ENCODE measurements around the gene PHF21A.

Gene PHF21A

DNA sequence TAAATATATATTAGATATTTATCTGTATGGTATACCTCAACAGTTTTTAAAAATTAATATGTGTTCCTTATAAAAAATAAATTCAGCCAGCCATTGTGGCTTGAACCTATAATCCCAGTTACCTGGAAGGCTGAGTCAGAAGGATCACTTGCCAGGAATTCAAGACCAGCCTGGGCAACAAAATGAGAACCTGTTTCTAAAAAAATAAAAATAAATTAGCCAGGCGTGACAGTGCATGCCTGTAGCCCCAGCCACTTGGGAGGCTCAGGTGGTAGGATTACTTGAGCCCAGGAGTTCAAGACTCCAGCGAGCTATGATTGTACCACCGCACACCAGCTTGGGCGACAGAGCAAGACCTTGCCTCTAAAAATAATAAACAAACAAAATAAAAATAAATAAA is 54.9 kb downstream of the PHF21A start:
- H3K27ac ChIP-seq (ENCODE audit: low read length): no peak overlapping the region
- H3K4me3 ChIP-seq (ENCODE audit: low read depth in 1 of 2, low read length in 2 of 2): no peak overlapping the region
- H3K9me3 ChIP-seq (ENCODE audit: insufficient read depth, low read length, severe bottlenecking): no peaks in the 10 kb centered on the region
- TF ChIP-seq EZH2 (IDR thresholded peaks at IDR 0.05; ENCODE audit: borderline replicate concordance, low read depth, low read length, severe bottlenecking): no peak
- TF ChIP-seq, protein P1, sequence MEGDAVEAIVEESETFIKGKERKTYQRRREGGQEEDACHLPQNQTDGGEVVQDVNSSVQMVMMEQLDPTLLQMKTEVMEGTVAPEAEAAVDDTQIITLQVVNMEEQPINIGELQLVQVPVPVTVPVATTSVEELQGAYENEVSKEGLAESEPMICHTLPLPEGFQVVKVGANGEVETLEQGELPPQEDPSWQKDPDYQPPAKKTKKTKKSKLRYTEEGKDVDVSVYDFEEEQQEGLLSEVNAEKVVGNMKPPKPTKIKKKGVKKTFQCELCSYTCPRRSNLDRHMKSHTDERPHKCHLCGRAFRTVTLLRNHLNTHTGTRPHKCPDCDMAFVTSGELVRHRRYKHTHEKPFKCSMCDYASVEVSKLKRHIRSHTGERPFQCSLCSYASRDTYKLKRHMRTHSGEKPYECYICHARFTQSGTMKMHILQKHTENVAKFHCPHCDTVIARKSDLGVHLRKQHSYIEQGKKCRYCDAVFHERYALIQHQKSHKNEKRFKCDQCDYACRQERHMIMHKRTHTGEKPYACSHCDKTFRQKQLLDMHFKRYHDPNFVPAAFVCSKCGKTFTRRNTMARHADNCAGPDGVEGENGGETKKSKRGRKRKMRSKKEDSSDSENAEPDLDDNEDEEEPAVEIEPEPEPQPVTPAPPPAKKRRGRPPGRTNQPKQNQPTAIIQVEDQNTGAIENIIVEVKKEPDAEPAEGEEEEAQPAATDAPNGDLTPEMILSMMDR (IDR thresholded peaks at IDR 0.05; ENCODE audit: borderline replicate concordance, extremely low read depth, low read length, poor library complexity, severe bottlenecking): no peak
- DNase-seq (no peak), ATAC-seq (ENCODE audit: insufficient read depth, low read depth) (no peak)
- H4K20me1 ChIP-seq (ENCODE audit: insufficient read depth, low read length): no peaks in the 10 kb centered on the region
- H3K36me3 ChIP-seq (ENCODE audit: insufficient read depth, low read length): peaks cover 5% of the 10 kb centered on the region; the same call in 1 of the 2 replicates
- H2AFZ ChIP-seq (ENCODE audit: low read depth, low read length): no peak overlapping the region
- H3K79me2 ChIP-seq (ENCODE audit: insufficient read depth, low read length): no peaks in the 10 kb centered on the region
- no peak overlapping the region for H3K4me2 ChIP-seq (ENCODE audit: insufficient read depth, low read length)
- H3K27me3 ChIP-seq (ENCODE audit: insufficient read depth, low read length, poor library complexity): no peaks in the 10 kb centered on the region
- H3K4me1 ChIP-seq (ENCODE audit: insufficient read depth, low read length): no peaks in the 10 kb centered on the region
- no peak overlapping the region for H3K9ac ChIP-seq (ENCODE audit: low read depth, low read length)

DNA sequence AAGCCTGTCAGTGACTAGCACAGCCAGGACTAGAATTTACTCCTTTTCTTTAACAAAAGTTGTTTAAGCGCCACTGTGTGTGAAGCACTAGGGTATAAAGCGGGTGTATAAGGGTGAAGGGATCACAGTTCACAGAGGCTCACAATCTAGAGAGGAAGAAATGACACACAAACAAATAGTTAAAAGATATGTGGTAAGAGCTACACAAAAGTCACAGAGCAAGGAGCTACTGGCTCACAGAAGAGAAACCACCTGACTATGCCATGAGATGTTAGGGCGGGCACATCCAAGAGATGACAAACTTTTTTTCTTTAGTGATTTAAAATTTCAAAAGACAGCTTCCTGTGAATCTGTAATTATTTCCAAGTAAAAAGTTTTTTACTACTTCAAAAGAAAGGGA is 55.6 kb downstream of the PHF21A start:
- TF ChIP-seq EZH2 (IDR thresholded peaks at IDR 0.05; ENCODE audit: borderline replicate concordance, low read depth, low read length, severe bottlenecking): no peak
- TF ChIP-seq, protein P1 (IDR thresholded peaks at IDR 0.05; ENCODE audit: borderline replicate concordance, extremely low read depth, low read length, poor library complexity, severe bottlenecking): no peak
- Histone ChIP-seq H3K4me1 (ENCODE audit: insufficient read depth, low read length) (no peaks in the 10 kb centered on the region), H3K9me3 (ENCODE audit: insufficient read depth, low read length, severe bottlenecking) (no peaks in the 10 kb centered on the region), H3K79me2 (ENCODE audit: insufficient read depth, low read length) (no peaks in the 10 kb centered on the region), H3K9ac (ENCODE audit: low read depth, low read length) (no peak overlapping the region), H3K4me2 (ENCODE audit: insufficient read depth, low read length) (no peak overlapping the region), H3K36me3 (ENCODE audit: insufficient read depth, low read length) (peaks cover 5% of the 10 kb centered on the region; the same call in 1 of the 2 replicates), H2AFZ (ENCODE audit: low read depth, low read length) (no peak overlapping the region), H3K27me3 (ENCODE audit: insufficient read depth, low read length, poor library complexity) (no peaks in the 10 kb centered on the region), H3K27ac (ENCODE audit: low read length) (no peak overlapping the region), H3K4me3 (ENCODE audit: low read depth in 1 of 2, low read length in 2 of 2) (no peak overlapping the region), H4K20me1 (ENCODE audit: insufficient read depth, low read length) (no peaks in the 10 kb centered on the region)
- ATAC-seq (ENCODE audit: insufficient read depth, low read depth) (no peak), DNase-seq (no peak)

DNA sequence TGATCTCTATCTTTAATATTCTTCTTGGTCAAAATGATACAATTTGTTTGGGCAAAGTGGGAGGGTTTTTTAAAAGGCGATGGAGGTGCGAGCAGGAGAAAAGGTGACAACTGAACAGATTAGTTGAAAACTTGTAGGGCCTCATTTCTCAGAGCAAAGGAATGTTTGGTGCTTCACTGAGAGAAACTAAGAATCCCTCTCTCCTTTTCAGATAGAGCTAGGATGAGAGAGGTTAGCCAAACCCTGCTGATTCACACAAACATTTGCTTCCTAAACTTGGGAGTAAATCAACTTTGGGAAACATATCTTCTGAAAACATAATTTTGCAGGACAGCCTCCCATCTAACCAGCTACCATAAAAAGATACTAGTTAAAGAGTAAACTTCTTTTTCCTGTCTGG is 57.0 kb downstream of the PHF21A start:
- H3K4me2 ChIP-seq (ENCODE audit: insufficient read depth, low read length): no peak overlapping the region
- no peaks in the 10 kb centered on the region for H3K4me1 ChIP-seq (ENCODE audit: insufficient read depth, low read length)
- ATAC-seq (ENCODE audit: insufficient read depth, low read depth) (no peak), DNase-seq (no peak)
- no peaks in the 10 kb centered on the region for H3K79me2 ChIP-seq (ENCODE audit: insufficient read depth, low read length)
- no peaks in the 10 kb centered on the region for H3K9me3 ChIP-seq (ENCODE audit: insufficient read depth, low read length, severe bottlenecking)
- H3K4me3 ChIP-seq (ENCODE audit: low read depth in 1 of 2, low read length in 2 of 2): no peak overlapping the region
- no peak for TF ChIP-seq EZH2 (IDR thresholded peaks at IDR 0.05; ENCODE audit: borderline replicate concordance, low read depth, low read length, severe bottlenecking)
- TF ChIP-seq, protein P1 (IDR thresholded peaks at IDR 0.05; ENCODE audit: borderline replicate concordance, extremely low read depth, low read length, poor library complexity, severe bottlenecking): no peak
- H3K9ac ChIP-seq (ENCODE audit: low read depth, low read length): no peak overlapping the region
- H2AFZ ChIP-seq (ENCODE audit: low read depth, low read length): no peak overlapping the region
- no peak overlapping the region for H3K27ac ChIP-seq (ENCODE audit: low read length)
- H3K27me3 ChIP-seq (ENCODE audit: insufficient read depth, low read length, poor library complexity): no peaks in the 10 kb centered on the region
- H3K36me3 ChIP-seq (ENCODE audit: insufficient read depth, low read length): no peaks in the 10 kb centered on the region; the same call in 1 of the 2 replicates
- no peaks in the 10 kb centered on the region for H4K20me1 ChIP-seq (ENCODE audit: insufficient read depth, low read length)

DNA sequence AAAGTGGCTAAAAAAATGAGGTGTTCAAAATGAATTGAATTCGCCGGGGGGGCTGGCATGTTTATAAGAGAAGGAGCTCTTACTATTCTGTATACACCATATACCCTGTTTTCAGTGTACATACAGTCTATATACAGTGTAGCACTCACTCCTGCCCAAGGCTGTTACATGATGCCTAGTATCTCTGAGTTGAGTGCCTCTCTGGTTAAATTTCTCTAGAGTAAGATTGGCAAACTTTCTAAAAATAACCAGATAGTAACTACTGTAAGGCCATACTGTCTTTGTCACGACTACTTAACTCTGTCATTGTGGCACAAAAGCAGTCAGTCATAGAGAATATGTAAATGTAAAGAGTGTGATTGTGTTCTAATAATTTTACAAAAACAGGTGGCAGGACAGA is 58.1 kb downstream of the PHF21A start:
- no peaks in the 10 kb centered on the region; the same call in 1 of the 2 replicates for H3K36me3 ChIP-seq (ENCODE audit: insufficient read depth, low read length)
- DNase-seq (no peak), ATAC-seq (ENCODE audit: insufficient read depth, low read depth) (no peak)
- no peak overlapping the region for H3K4me2 ChIP-seq (ENCODE audit: insufficient read depth, low read length)
- TF ChIP-seq, protein P1 (IDR thresholded peaks at IDR 0.05; ENCODE audit: borderline replicate concordance, extremely low read depth, low read length, poor library complexity, severe bottlenecking): no peak
- no peak for TF ChIP-seq EZH2 (IDR thresholded peaks at IDR 0.05; ENCODE audit: borderline replicate concordance, low read depth, low read length, severe bottlenecking)
- no peak overlapping the region for H2AFZ ChIP-seq (ENCODE audit: low read depth, low read length)
- H3K4me1 ChIP-seq (ENCODE audit: insufficient read depth, low read length): no peaks in the 10 kb centered on the region
- H3K27ac ChIP-seq (ENCODE audit: low read length): no peak overlapping the region
- no peaks in the 10 kb centered on the region for H3K27me3 ChIP-seq (ENCODE audit: insufficient read depth, low read length, poor library complexity)
- no peaks in the 10 kb centered on the region for H3K79me2 ChIP-seq (ENCODE audit: insufficient read depth, low read length)
- H3K9ac ChIP-seq (ENCODE audit: low read depth, low read length): no peak overlapping the region
- H3K4me3 ChIP-seq (ENCODE audit: low read depth in 1 of 2, low read length in 2 of 2): no peak overlapping the region
- no peaks in the 10 kb centered on the region for H4K20me1 ChIP-seq (ENCODE audit: insufficient read depth, low read length)
- H3K9me3 ChIP-seq (ENCODE audit: insufficient read depth, low read length, severe bottlenecking): no peaks in the 10 kb centered on the region

Measured in DND-41 (cell line).